Activated naive CD4-positive, alpha-beta T cell treated with anti-CD3 and anti-CD28 coated beads, Interleukin-2, amount 50 U/mL, for 72 hours (primary cell): ENCODE results near the gene MAML3. TPM values are rescaled to one million over a fixed set of nuclear protein-coding genes. Genes with fewer than 3 reads are reported as not detected.

Experiments used
- ATAC-seq, 2 donors: fragments of 150-1000 bp; cut with Tn5 transposase; 2 replicates each; pipeline ENCODE4 v1.10.0; 2021; ENCODE audit warnings: mild to moderate bottlenecking in 2 of 2, moderate library complexity in 2 of 2
- DNase-seq, 2 donors: peaks; one replicate each; pipeline ENCODE4 v3.0.0; 2021 to 2022; ENCODE audit warnings: low spot score in 2 of 2
- H3K27ac Mint-ChIP-seq, 2 donors: one replicate each; pipeline ENCODE4 v1.8.0; 2022; ENCODE audit warnings: mild to moderate bottlenecking in 2 of 2, mixed read lengths in 2 of 2
- H3K36me3 Mint-ChIP-seq, 2 donors: one replicate each; pipeline ENCODE4 v1.8.0; 2022; ENCODE audit warnings: mixed read lengths in 2 of 2
- H3K9me3 Mint-ChIP-seq, 2 donors: one replicate each; pipeline ENCODE4 v1.8.0; 2022; ENCODE audit warnings: mixed read lengths in 2 of 2
- total RNA-seq, 2 donors: library from RNA; stranded (reverse); gene quantifications; one replicate each; pipeline ENCODE4 v1.2.3, GENCODE V29; 2022

Gene MAML3
- total RNA-seq, 2 donors from 2014 or later = 0.70 to 1.0 TPM

DNA sequence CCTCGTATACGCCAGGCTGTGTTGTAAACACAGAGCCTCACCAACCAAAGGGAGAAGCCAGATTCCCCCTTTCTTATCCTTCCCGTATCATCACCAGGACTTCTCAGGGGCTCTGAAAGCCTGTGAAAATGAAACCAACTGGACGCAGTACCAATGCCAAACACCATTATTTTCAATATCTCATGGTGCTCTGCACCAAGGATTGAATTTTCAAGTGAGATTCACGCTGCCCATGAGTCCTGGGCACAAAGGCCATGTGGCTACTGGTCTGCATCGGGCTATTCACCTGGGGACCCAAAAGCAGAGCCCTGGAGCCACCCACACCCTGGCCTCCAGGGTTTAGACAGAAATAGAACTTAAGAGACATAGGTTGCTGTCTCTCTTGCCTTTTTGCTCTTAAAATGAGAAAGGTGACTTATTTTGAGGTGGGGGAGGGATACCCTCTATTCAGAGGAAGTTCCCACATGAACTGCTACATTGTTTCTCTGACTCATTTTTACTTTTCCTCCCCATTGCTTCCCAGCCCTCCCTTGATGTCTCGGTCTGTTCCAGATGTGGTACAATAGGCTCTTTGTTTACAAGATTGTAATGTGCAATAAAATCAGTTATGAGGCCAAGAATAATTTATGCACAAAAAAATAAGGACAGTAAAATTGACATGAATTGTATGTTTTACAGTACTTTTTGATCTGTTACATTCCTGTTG, 55.4 kb downstream of the MAML3 start:
- ATAC-seq (no peak), DNase-seq (no peak)
- H3K27ac Mint-ChIP-seq = peak overlapping the region in 1 of 2 donors; percentile 64
- H3K36me3 Mint-ChIP-seq = peaks cover 0 to 5% of the 10 kb centered on the region in 2 donors
- H3K9me3 Mint-ChIP-seq = peaks cover 0 to 4% of the 10 kb centered on the region in 2 donors

- no peak for DNase-seq
- ATAC-seq = no peak
- H3K9me3 Mint-ChIP-seq = peaks cover 0 to 3% of the 10 kb centered on the region in 2 donors
- peak overlapping the region in 1 of 2 donors; percentile 99 for H3K27ac Mint-ChIP-seq
- H3K36me3 Mint-ChIP-seq = peaks cover 0 to 5% of the 10 kb centered on the region in 2 donors
Observed at GRCh38 chr4:140097572-140097971, 56.4 kb downstream of the MAML3 start.

- Mint-ChIP-seq H3K9me3 (no peaks in the 10 kb centered on the region), H3K27ac (peak overlapping the region; percentile 96 to 99), H3K36me3 (peaks cover 0 to 5% of the 10 kb centered on the region in 2 donors)
- DNase-seq (no peak), ATAC-seq (no peak)
Observed at GRCh38 chr4:140096921-140097320, 57.1 kb downstream of the MAML3 start.

- DNase-seq (no peak), ATAC-seq (peak in 1 of 2 donors; percentile 27)
- peak overlapping the region; percentile 96 to 99 for H3K27ac Mint-ChIP-seq
- H3K36me3 Mint-ChIP-seq = peaks cover 0 to 5% of the 10 kb centered on the region in 2 donors
- no peaks in the 10 kb centered on the region for H3K9me3 Mint-ChIP-seq
Observed at GRCh38 chr4:140096483-140096861, 57.5 kb downstream of the MAML3 start.

DNA sequence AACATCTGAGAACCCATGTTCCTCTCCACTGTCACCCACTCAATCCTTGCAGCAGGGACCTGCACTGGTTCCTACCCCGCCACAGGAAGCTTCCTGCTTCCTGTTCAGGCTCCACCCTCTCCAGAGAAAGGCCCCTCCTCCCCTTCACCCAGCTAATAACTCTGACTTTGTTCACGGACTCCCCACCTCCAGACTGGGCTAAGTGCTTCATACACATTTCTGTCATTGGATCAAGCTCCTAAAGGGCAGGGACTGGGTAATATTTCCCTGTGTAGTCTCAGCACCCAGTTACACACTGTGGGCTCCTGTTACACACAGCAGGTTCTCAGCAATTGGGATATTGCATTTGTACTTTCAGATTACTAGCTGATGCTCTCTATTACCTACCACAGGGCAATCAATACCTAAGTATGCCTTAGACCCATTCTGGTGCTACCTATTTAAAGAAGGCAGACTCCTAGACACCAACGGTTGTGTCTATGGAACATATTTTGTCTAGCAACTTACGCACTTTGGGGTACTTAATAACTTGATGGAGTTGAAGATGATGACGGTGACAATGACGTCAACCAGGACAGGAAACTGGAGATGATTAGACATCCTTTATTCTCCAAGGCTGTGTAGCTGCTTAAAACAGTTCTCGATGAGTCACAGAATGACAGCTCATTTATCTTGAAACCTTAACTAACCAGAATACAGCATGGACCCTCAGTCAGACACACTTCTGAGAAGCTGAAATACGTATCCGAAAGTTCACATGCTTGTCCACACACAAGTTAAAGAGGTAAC, 58.1 kb downstream of the MAML3 start:
- H3K36me3 Mint-ChIP-seq = peaks cover 0 to 5% of the 10 kb centered on the region in 2 donors
- peak overlapping the region; percentile 96 to 99 for H3K27ac Mint-ChIP-seq
- peak; percentile 55 to 65 for DNase-seq
- ATAC-seq = peak; percentile 86 to 89
- no peaks in the 10 kb centered on the region for H3K9me3 Mint-ChIP-seq

DNA sequence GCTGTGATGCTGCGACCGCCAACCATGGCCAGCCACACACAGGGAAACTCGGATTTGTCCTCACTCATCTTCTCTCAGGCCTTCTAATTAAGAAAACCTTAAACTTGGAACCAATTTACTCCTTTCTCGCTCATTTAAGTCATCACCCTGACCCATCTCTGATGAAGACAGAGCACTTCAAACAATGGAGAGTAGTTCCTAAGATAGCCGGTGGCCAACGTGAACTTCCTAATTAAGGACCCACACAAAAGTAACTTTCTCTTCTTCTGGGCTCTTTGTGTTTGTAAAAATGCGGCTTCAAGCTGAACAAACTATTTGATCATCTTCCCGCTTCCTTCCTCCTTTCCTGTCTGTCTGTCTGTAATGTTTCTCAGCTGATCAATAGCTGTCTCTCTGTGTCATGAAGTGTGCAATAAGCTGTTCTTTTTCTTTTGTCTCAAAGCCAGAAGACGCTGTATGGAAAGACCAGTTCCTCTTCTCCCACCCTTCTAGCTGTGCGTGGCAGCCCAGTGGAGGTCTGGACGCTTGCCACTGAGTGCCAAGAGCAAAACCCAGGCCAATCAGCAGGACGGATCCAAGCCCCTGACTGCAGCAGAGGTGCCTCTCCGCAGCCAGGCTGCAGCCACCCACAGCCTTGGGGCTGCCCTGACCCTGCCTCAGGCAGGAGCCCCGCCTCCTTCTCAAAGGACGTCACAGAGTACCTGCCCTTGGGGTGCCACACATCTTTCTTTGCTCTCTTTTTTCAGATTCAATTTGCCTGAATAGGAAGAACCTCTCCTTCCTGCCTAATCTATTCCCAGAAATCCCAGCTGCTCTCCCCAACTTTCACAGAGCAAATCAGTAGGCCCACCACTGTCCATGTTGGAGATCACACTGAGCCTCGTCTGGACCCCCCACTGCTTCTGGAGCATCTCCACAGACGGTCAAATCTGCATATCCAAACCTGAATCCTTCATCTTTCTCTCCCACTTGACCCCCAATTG, 59.3 kb downstream of the MAML3 start:
- peak overlapping the region; percentile 96 to 99 for H3K27ac Mint-ChIP-seq
- ATAC-seq (peak; percentile 50 to 61), DNase-seq (peak; percentile 57 to 80)
- H3K36me3 Mint-ChIP-seq = peaks cover 0 to 5% of the 10 kb centered on the region in 2 donors
- H3K9me3 Mint-ChIP-seq = no peaks in the 10 kb centered on the region

DNA sequence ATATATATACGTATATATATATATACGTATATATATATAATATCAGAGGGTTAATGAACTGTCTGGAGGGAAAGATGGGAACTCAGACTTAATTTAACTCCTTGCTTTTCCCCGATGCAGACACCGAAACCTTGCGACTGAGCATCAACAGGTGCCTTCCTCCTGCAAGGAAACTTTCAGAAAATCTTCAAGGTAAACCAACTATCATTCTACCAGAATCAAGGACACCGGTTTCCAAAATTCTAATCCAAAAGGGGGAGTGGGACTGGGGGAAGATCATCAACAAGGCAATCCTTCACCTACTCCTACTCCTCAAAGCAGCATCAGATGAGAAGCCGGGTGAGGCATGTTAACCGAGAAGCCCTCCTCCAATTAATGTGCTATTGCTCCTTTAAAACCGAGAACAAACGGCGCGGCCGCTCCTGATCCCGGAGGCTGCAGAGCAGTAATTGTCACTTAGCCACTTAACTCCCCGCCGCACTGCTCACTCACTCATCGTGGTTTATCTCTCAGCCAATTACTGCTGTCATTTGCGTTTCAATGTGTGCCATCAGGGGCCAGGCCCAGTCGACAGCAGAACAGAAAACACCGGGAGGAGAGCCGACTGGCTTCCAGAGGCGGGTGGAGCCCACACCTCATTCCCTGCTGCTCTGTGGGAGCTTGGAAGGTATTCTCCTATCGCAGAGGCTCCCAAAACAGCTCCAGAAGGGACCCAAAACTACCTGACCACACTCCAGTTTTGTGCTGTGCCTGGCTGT, 61.7 kb downstream of the MAML3 start:
- Mint-ChIP-seq H3K36me3 (peaks cover 0 to 5% of the 10 kb centered on the region in 2 donors), H3K27ac (no peak overlapping the region), H3K9me3 (no peaks in the 10 kb centered on the region)
- DNase-seq (no peak), ATAC-seq (no peak)

DNA sequence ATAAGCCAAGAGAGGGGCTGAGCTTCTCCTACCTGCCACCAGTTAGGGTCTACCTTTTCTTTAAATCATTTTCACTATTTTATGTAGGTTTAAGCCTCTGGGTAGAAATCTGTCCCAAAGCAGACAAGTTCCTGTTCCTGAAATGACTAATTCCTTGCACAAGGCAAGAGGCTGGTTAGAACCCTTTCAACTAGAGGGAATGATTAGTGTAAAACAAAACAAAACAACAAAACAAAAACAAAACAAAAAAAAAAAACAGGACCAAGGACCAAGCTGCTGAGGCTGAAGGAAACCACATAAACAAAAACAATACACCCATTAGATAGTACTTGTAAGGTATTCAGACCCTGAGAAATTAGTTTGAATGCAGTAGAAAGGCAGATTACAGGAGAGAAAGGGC, 62.7 kb downstream of the MAML3 start:
- no peak for ATAC-seq
- DNase-seq = no peak
- Mint-ChIP-seq H3K27ac (no peak overlapping the region), H3K36me3 (peaks cover 0 to 1% of the 10 kb centered on the region in 2 donors), H3K9me3 (no peaks in the 10 kb centered on the region)

GRCh38 chr4:140090215-140090731, 63.7 kb downstream of the MAML3 start:
- Mint-ChIP-seq H3K27ac (no peak overlapping the region), H3K9me3 (no peaks in the 10 kb centered on the region), H3K36me3 (no peaks in the 10 kb centered on the region)
- DNase-seq = no peak
- peak in 1 of 2 donors; percentile 75 for ATAC-seq

DNA sequence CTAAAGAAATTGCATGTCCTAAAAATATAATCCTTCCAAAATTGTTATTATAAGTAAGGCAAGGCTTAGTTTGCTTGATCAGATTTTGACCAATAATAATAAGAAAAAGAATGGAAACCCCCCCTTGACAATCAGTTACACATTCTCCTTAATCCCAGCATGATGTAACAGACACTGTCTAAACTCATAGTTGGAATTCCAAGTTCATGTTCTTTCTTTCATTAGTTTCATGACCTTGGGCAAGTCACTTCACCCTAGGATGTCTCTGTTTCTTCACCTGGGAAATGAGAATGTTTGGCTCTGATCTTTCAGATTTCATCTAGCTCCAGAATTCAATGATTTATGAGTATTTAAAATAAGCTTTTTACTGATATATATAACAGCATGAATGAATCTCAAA, 64.8 kb downstream of the MAML3 start:
- Mint-ChIP-seq H3K36me3 (no peaks in the 10 kb centered on the region), H3K9me3 (no peaks in the 10 kb centered on the region), H3K27ac (no peak overlapping the region)
- ATAC-seq (no peak), DNase-seq (no peak)

- H3K36me3 Mint-ChIP-seq = no peaks in the 10 kb centered on the region
- no peak overlapping the region for H3K27ac Mint-ChIP-seq
- ATAC-seq (no peak), DNase-seq (no peak)
- H3K9me3 Mint-ChIP-seq = no peaks in the 10 kb centered on the region
Observed at GRCh38 chr4:140088323-140088967, 65.5 kb downstream of the MAML3 start.

DNA sequence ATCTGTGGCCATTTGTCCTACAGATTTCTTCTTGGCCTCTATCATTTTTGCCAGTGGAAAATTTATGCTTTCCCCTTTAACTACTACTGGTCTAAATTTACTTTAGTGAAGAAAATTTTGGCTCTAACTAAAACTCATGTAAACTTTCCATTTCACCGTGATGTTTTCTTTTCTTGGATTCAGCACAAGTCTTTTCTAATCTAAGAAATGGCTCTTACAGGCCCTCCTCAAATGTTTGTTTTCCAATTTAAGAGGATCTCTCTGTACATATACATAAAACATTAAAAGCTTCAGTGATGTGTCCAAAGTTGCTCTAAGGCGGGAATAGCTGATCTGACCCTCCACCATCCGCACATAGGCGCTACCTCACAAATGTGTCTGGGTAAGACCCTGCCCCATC, 68.1 kb downstream of the MAML3 start:
- ATAC-seq (no peak), DNase-seq (no peak)
- no peaks in the 10 kb centered on the region for H3K36me3 Mint-ChIP-seq
- H3K9me3 Mint-ChIP-seq = no peaks in the 10 kb centered on the region
- H3K27ac Mint-ChIP-seq = no peak overlapping the region

- no peak overlapping the region for H3K27ac Mint-ChIP-seq
- DNase-seq (no peak), ATAC-seq (no peak)
- no peaks in the 10 kb centered on the region for H3K36me3 Mint-ChIP-seq
- no peaks in the 10 kb centered on the region for H3K9me3 Mint-ChIP-seq
Observed at GRCh38 chr4:140085062-140085622, 68.8 kb downstream of the MAML3 start.

GRCh38 chr4:140084385-140084784, 69.6 kb downstream of the MAML3 start:
- H3K36me3 Mint-ChIP-seq = no peaks in the 10 kb centered on the region
- ATAC-seq (no peak), DNase-seq (no peak)
- H3K27ac Mint-ChIP-seq = no peak overlapping the region
- H3K9me3 Mint-ChIP-seq = no peaks in the 10 kb centered on the region

DNA sequence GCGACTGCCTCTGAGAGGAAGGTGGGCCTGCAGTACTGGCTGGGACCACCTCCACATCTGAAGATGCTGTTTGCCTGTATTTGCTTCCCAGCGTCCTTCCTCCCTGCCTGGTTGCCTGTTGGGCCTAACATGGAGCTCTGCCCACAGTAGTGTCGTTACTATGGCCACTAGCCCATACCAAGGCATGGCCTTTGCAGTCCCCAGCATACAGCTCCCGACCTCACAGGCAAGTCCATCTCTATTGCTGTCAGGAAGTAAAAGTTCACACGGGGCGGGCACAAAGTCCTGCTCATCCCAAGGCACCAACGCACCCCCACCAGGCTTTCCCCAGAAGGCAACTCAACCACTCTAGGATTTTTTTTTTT, 71.6 kb downstream of the MAML3 start:
- ATAC-seq = no peak

More for the DNA sequence above, 71.6 kb downstream of the MAML3 start:
- no peaks in the 10 kb centered on the region for H3K9me3 Mint-ChIP-seq
- H3K27ac Mint-ChIP-seq = no peak overlapping the region
- H3K36me3 Mint-ChIP-seq = no peaks in the 10 kb centered on the region
- DNase-seq = no peak
